ENCODE measurements around the gene SMPD3. TPM values are rescaled to one million over a fixed set of nuclear protein-coding genes. Genes with fewer than 3 reads are reported as not detected.
A peak's percentile ranks its signal among the peaks of the same experiment; 100 is the strongest.

The SMPD3 gene
- total and polyA plus RNA-seq, 9 of the 15 experiments (the other 6 are each of a cell fraction or from before 2014, with no cell fraction given) = 0.03 to 1.2 (median 0.18) TPM

GRCh38 chr16:68445458-68445857 lies 2.9 kb downstream of the SMPD3 start (continued):
- TF ChIP-seq CTCF (IDR thresholded peaks at IDR 0.05 in 2 of 3, conservative IDR thresholded peaks at IDR 0.05 in 1 of 3; ENCODE audit: insufficient read depth in 2 of 3, low read depth in 1 of 3, low read length in 3 of 3) (peak; percentile 73 to 80 (median 79)), ZNF518B (CRISPR knock-in tag; IDR thresholded peaks at IDR 0.05) (no peak), SIX5 (IDR thresholded peaks at IDR 0.05; ENCODE audit: borderline replicate concordance in 1 of 2, insufficient read depth in 1 of 2, low read depth in 1 of 2, low read length in 2 of 2) (no peak), CEBPZ (IDR thresholded peaks at IDR 0.05; ENCODE audit: borderline replicate concordance, low read depth, low read length) (no peak), ATF3 (IDR thresholded peaks at IDR 0.05) (no peak), ATF3 (CRISPR knock-in tag; conservative IDR thresholded peaks at IDR 0.05) (no peak), EZH2 (IDR thresholded peaks at IDR 0.05; ENCODE audit: borderline replicate concordance, low read depth, low read length) (no peak), NCOR1 (IDR thresholded peaks at IDR 0.05) (no peak), KLF16 (IDR thresholded peaks at IDR 0.05) (peak; percentile 70; the same call in 1 of the 2 replicates), CBFB (CRISPR knock-in tag; IDR thresholded peaks at IDR 0.05) (no peak), ZNF121 (CRISPR knock-in tag; conservative IDR thresholded peaks at IDR 0.05) (no peak), HMBOX1 (IDR thresholded peaks at IDR 0.05) (peak; percentile 66), ZNF143 (CRISPR knock-in tag; IDR thresholded peaks at IDR 0.05) (no peak)
